Measurements from ENCODE around the gene MAOB. TPM values are rescaled to one million over a fixed set of nuclear protein-coding genes. Genes with fewer than 3 reads are reported as not detected.

MAOB gene
- total RNA-seq, 2 experiments from 2014 or later = not detected

- H3K27ac Mint-ChIP-seq = no peak overlapping the region
- no peak for ATAC-seq
- no peaks in the 10 kb centered on the region for H3K9me3 Mint-ChIP-seq
- no peaks in the 10 kb centered on the region for H3K36me3 Mint-ChIP-seq (ENCODE audit: low read depth)
- H3K4me1 Mint-ChIP-seq (ENCODE audit: low read depth) = no peaks in the 10 kb centered on the region
- ChIA-PET POLR2A (no interaction called here), CTCF (no interaction called here)
- no peak for DNase-seq
- H3K27me3 Mint-ChIP-seq = no peaks in the 10 kb centered on the region
- intact Hi-C loops (cut with micrococcal nuclease) = no loop called here
- no peak for TF ChIP-seq CTCF (IDR thresholded peaks at IDR 0.05)
- no peak overlapping the region for H3K4me3 Mint-ChIP-seq
These were observed 21.4 kb downstream of the MAOB start for GRCh38 chrX:43860646-43861370.

GRCh38 chrX:43853225-43853828 is 28.9 kb downstream of the MAOB start:
- Mint-ChIP-seq H3K9me3 (no peaks in the 10 kb centered on the region), H3K27me3 (no peaks in the 10 kb centered on the region), H3K4me3 (no peak overlapping the region), H3K4me1 (ENCODE audit: low read depth) (no peaks in the 10 kb centered on the region), H3K36me3 (ENCODE audit: low read depth) (no peaks in the 10 kb centered on the region), H3K27ac (no peak overlapping the region)
- intact Hi-C loops (cut with micrococcal nuclease) = no loop called here
- TF ChIP-seq CTCF (IDR thresholded peaks at IDR 0.05) = no peak
- ATAC-seq (no peak), DNase-seq (no peak)
- CTCF ChIA-PET = no interaction called here
- POLR2A ChIA-PET = no interaction called here

- Mint-ChIP-seq H3K36me3 (ENCODE audit: low read depth) (no peaks in the 10 kb centered on the region), H3K27ac (no peak overlapping the region), H3K4me1 (ENCODE audit: low read depth) (no peaks in the 10 kb centered on the region), H3K9me3 (no peaks in the 10 kb centered on the region), H3K27me3 (no peaks in the 10 kb centered on the region), H3K4me3 (no peak overlapping the region)
- no peak for TF ChIP-seq CTCF (IDR thresholded peaks at IDR 0.05)
- intact Hi-C loops (cut with micrococcal nuclease) = no loop called here
- DNase-seq = no peak
- ChIA-PET POLR2A (no interaction called here), CTCF (no interaction called here)
- ATAC-seq = no peak
These were observed 31.6 kb downstream of the MAOB start for GRCh38 chrX:43850629-43851028.

- ChIA-PET CTCF (no interaction called here), POLR2A (no interaction called here)
- Mint-ChIP-seq H3K27ac (no peak overlapping the region), H3K4me1 (ENCODE audit: low read depth) (no peaks in the 10 kb centered on the region), H3K9me3 (no peaks in the 10 kb centered on the region), H3K4me3 (no peak overlapping the region), H3K27me3 (no peaks in the 10 kb centered on the region), H3K36me3 (ENCODE audit: low read depth) (no peaks in the 10 kb centered on the region)
- no peak for TF ChIP-seq CTCF (IDR thresholded peaks at IDR 0.05)
- intact Hi-C loops (cut with micrococcal nuclease) = no loop called here
- ATAC-seq (no peak), DNase-seq (no peak)
These were observed 33.1 kb downstream of the MAOB start for GRCh38 chrX:43849173-43849572.

GRCh38 chrX:43847352-43847751 is 34.9 kb downstream of the MAOB start:
- Mint-ChIP-seq H3K4me1 (ENCODE audit: low read depth) (no peaks in the 10 kb centered on the region), H3K27ac (no peak overlapping the region), H3K27me3 (no peaks in the 10 kb centered on the region), H3K9me3 (no peaks in the 10 kb centered on the region), H3K4me3 (no peak overlapping the region), H3K36me3 (ENCODE audit: low read depth) (no peaks in the 10 kb centered on the region)
- TF ChIP-seq CTCF (IDR thresholded peaks at IDR 0.05) = no peak
- ChIA-PET POLR2A (no interaction called here), CTCF (no interaction called here)
- intact Hi-C loops (cut with micrococcal nuclease) = no loop called here
- DNase-seq (no peak), ATAC-seq (no peak)
